KOPT-K1 (cell line): ENCODE results near the gene CDC14A.

Experiments used
- H3K27ac ChIP-seq: fragments of 200-600 bp; sonication (generic); 2 replicates; pipeline ENCODE4 v1.5.1; 2016; ENCODE audit warnings: antibody characterized with exemption, mild to moderate bottlenecking, low read depth, low read length; ENCODE audit not compliant: poor library complexity, severe bottlenecking
- H3K36me3 ChIP-seq: fragments of 200-600 bp; sonication (generic); 2 replicates; pipeline ENCODE4 v1.5.1; 2017; ENCODE audit warnings: antibody characterized with exemption, mild to moderate bottlenecking, low read length, moderate library complexity; ENCODE audit not compliant: insufficient read depth
- H3K9me3 ChIP-seq: fragments of 200-600 bp; sonication (generic); 2 replicates; pipeline ENCODE4 v1.5.1; 2017; ENCODE audit warnings: antibody characterized with exemption, low read length, mild to moderate bottlenecking; ENCODE audit not compliant: insufficient read depth, poor library complexity, severe bottlenecking

Gene CDC14A

DNA sequence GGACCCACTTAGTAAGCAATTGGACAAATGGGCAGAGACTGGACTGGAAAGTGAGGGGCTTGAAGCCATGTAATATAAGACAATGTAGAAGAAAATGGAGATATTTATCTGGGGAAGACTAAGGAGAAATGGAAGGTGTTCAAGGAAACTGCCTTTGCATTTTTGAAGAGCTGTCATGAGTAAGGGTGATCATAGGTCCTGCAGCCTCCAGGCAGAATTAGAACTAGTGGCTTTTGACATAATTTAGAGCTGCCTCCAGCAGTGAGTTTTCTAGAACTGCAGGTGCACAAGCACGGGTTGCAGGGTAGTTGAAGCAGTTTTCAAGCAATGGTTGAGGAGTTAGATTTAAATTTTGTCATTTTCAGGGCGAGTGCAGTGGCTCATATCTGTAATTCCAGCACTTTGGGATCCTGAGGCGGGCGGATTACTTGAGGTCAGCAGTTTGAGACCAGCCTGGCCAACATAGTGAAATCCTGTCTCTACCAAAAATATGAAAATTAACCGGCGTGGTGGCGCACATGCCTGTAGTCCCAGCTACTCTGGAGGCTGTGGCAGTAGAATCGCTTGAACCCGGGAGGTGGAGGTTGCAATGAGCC is 3.7 kb upstream of the CDC14A start:
- H3K9me3 ChIP-seq: no peaks in the 10 kb centered on the region
- H3K27ac ChIP-seq: no peak overlapping the region

GRCh38 chr1:100349246-100349645 is 3.1 kb upstream of the CDC14A start:
- H3K36me3 ChIP-seq: no peaks in the 10 kb centered on the region
- H3K27ac ChIP-seq: no peak overlapping the region
- H3K9me3 ChIP-seq: no peaks in the 10 kb centered on the region

More for the DNA sequence above, 3.7 kb upstream of the CDC14A start:
- H3K36me3 ChIP-seq: no peaks in the 10 kb centered on the region

DNA sequence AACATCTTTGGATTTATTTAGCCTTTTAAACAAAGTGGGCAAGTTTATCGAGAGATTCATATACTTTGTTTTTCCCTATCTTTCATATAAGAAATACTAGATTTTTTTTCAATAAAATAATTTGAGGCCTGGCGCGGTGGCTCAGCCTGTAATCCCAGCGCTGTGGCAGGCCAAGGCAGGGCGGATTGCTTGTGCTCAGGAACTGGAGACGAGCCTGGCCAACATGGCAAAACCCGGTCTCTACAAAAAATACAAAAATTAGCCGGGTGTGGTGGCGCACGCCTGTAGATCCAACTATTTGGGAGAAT is 1.6 kb upstream of the CDC14A start:
- H3K36me3 ChIP-seq: 0 out of 2 replicates have a peak, but pooled peaks cover 4% of the 10 kb centered on the region
- H3K9me3 ChIP-seq: no peaks in the 10 kb centered on the region
- peak overlapping the region; percentile 85 for H3K27ac ChIP-seq

DNA sequence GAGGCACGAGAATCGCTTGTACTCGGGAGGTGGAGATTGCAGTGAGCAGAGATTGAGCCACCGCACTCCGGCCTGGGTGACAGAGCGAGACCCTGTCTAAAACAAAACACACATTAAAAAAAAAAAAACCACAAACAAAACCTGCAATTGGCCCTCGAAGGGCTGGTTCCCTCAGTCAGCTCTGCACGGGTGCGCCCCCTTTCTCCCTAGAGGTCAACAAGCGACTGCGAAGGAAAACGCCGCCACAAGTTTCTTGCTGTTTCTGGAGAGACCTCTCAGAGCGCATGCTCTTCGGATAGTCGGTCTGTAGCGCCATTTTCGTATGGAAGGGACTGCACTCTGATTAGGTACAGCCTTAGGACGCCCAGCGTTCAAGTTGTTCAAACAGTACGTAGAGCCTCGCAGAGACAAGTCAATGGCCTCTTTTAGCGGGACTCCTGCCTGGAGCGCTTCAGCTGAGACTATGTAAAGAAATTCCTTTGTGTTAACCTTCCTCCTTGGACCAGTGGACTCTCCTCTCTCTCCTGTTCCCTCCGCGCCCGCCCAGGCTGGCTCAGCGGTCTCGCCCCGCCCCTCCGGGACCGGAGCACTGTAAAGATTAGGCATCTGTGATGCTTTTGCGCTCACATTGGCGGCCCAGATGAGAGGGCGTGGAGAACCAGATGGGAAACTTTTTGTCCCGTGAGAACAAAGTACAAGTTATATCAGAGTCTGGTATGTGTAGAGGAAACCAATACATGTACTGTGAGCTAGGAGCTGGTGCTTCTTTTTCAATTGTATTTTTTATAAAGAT is 1.0 kb upstream of the CDC14A start:
- H3K9me3 ChIP-seq: no peaks in the 10 kb centered on the region
- 0 out of 2 replicates have a peak, but pooled peaks cover 7% of the 10 kb centered on the region for H3K36me3 ChIP-seq
- peak overlapping the region; percentile 85 for H3K27ac ChIP-seq

DNA sequence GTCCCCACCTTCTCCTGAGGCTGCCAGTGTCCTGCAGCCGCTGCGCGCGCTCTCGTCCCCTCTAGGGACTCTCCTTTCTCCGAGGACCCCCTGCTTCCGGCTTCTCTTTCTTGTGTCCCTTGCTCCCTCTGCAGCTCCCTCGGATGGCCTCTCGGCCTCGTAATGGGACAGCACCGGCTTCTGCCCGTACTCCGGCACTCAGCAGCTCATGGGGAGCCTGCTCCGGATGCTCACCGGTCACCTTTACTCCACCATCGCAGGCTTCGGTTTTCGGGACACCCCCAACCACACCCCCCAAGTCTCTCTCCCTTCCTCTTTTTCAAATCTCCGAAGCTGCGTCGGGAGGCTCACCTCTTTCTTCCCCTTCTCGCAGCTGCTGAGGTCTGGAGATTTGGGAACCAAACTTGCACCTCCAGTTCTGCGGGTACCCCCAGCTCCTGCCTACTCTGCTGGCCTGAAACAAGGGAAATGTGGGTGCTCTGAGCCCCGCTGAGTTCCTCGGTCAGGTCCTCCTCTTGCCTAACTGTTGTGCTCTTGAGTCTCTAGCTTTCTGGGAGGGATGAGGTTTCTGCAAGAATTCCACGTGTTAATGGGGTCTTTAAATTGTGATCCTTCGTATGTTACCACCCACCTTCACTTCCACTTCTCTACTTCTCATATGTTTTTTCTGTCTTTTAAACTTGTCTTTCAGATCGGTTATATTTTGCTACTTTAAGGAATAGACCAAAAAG is 930 bp downstream of the CDC14A start:
- peak overlapping the region; percentile 85 for H3K27ac ChIP-seq

DNA sequence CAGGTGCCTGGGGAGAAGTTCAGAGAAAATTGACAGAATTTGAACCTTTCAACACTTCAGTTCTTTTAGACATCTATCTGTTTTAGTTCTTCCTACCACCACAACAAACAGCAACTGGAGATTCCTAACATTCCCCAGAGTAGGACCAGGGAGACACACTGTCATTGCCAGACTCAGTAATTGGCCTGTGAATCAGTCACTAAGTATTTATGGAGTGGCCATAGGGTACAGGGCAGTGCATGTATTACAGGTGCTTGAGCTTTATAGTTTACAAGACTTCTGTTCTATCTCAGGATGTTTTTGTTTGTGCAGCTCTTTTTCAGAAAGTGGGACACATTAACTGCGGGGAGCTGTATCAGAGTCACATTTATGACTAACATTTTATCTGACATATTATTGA is 1.7 kb downstream of the CDC14A start:
- Histone ChIP-seq H3K9me3 (no peaks in the 10 kb centered on the region), H3K36me3 (peaks cover 9% of the 10 kb centered on the region; the same call in 1 of the 2 replicates), H3K27ac (no peak overlapping the region)

More for the DNA sequence above, 930 bp downstream of the CDC14A start:
- 0 out of 2 replicates have a peak, but pooled peaks cover 7% of the 10 kb centered on the region for H3K36me3 ChIP-seq
- no peaks in the 10 kb centered on the region for H3K9me3 ChIP-seq

GRCh38 chr1:100354971-100355394 is 2.7 kb downstream of the CDC14A start:
- Histone ChIP-seq H3K9me3 (no peaks in the 10 kb centered on the region), H3K27ac (no peak overlapping the region), H3K36me3 (peaks cover 16% of the 10 kb centered on the region; the same call in 1 of the 2 replicates)

- Histone ChIP-seq H3K36me3 (peaks cover 23% of the 10 kb centered on the region; the same call in 1 of the 2 replicates), H3K27ac (no peak overlapping the region), H3K9me3 (no peaks in the 10 kb centered on the region)
Measured at GRCh38 chr1:100358210-100358609, 5.9 kb downstream of the CDC14A start.

GRCh38 chr1:100359139-100359538 is 6.8 kb downstream of the CDC14A start:
- Histone ChIP-seq H3K36me3 (peaks cover 23% of the 10 kb centered on the region; the same call in 1 of the 2 replicates), H3K27ac (no peak overlapping the region), H3K9me3 (no peaks in the 10 kb centered on the region)

DNA sequence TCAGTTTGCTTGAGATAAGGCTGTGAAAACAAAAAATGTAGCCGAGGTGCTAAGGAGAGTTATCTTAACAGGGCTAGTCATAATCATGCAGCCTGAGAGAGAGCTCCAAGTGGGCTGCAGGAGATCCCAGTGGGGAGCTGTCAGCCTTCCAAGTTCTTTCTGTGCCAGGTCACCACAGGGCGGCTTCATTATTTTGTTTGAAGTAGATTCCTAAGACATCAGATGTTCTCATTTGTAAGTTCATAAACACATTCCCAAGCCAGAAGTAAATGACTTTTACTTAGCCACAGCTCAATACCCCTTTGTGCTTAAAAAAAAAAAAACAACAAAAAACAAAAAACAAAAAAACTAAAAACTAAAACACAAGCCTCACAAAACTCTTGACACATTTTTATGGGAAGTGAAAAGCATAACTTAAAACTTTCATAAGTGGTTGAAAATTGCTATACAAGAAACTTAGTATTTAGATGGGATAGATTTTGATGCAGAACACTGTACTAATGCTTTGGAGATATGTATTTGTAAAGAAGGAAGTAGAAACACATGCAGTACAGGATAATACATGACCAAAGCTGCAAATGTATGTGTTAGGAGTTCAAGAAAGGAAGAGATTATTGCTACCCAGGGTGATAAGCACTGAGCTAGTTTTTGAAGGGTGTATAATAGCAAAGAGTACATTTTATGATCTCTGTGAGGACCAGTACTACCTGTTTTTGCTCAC is 8.6 kb downstream of the CDC14A start:
- Histone ChIP-seq H3K36me3 (peaks cover 17% of the 10 kb centered on the region; the same call in 1 of the 2 replicates), H3K27ac (no peak overlapping the region), H3K9me3 (no peaks in the 10 kb centered on the region)

DNA sequence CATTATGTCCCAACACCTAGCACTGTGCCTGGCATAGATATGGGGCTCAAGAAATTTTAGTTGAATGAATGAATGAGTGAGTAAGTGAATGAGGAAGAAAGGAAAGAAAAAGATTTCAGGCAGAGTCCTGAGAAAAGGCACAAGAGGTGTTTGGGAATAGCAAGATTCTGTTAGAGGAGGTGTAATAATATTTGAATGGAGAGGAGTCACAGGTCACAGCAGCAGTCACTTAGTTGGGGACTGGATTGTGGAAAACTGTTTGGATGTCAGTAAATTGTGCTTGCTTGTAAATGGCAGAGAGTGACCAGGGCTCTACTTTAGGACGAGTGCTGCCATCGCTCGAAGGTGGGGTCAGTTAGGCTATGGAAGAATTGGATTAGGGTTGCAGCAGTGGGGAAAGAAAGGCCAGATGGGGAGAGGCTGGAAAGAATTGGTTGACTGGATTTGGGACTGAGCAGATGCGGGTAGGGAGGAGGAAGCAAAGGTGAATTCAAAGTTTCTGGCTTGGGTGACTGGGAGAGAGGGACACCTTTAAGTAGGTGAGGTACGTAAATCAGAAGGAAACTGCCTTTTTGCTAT is 9.3 kb downstream of the CDC14A start:
- Histone ChIP-seq H3K27ac (no peak overlapping the region), H3K36me3 (peaks cover 16% of the 10 kb centered on the region; the same call in 1 of the 2 replicates), H3K9me3 (no peaks in the 10 kb centered on the region)

DNA sequence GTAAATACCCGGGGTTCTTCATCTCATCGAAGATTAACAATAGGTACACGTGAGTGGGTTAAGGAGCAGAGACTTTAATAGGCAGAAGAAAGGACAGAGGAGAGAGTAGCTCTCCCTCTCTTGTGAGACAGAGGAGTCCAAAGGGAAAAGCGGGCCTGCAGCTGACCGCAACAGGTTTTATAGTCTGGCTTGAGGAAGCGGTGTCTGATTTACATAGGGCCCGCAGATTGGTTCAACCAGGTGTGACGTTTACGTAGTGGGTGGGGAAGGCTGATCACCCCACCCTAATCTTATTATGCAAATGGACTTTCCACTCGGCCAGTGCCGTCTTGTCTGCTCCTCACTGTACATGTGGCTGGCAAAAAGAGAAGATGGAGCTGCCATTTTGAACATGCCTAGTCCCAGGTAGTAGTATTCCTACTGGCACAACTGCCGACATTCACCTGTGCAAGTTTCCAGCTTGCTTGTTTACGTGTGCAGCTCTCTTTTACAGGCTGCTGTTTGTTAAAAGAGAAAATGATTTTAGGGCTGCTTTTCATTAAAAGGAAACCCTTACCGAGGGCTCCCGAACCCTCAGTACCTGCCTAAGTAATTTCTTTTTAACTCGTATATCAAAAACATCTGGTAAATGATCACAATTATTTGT is 10.6 kb downstream of the CDC14A start:
- H3K36me3 ChIP-seq: peaks cover 16% of the 10 kb centered on the region; the same call in 1 of the 2 replicates
- no peak overlapping the region for H3K27ac ChIP-seq
- H3K9me3 ChIP-seq: no peaks in the 10 kb centered on the region

DNA sequence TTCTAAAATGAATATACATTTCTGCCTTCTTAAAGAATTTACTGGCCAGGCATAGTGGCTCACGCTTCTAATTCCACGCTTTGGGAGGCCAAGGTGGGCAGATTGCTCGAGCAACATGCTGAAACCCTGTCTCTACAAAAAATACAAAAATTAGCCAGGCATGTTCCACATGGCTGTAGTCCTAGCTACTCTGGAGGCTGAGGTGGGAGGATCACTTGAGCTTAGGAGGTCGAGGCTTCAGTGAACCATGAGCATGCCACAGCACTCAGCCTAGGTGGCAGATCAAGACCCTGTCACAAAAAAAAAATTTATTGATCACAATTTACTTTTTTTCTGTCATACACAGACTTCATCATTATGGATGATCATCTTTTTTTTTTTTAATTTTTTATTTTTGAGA is 11.5 kb downstream of the CDC14A start:
- H3K27ac ChIP-seq: no peak overlapping the region
- no peaks in the 10 kb centered on the region for H3K9me3 ChIP-seq
- peaks cover 15% of the 10 kb centered on the region; the same call in 1 of the 2 replicates for H3K36me3 ChIP-seq

DNA sequence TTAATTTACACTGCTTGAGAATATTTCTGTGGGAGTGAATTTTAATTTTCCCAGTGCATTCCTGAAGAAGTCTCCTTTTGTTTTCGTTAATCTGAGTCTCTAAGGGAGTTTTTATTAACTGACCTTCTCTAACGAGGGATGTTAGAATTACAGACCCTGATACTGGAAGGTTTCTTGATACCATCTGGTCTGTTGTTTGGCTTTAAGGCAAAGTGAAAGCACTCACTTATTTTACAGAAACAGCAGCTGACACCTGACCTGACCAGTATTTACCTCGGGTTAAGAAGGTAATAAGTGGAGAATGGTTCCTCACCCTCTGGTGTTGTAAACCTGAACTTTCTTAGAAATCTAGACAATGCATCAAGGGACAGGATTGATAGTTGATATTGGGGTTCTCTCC is 12.4 kb downstream of the CDC14A start:
- Histone ChIP-seq H3K27ac (no peak overlapping the region), H3K9me3 (peaks cover 6% of the 10 kb centered on the region), H3K36me3 (peaks cover 7% of the 10 kb centered on the region; the same call in 1 of the 2 replicates)
